Stimulated activated effector memory CD8-positive, alpha-beta T cell treated with anti-CD3 and anti-CD28 coated beads, Interleukin-12 subunit alpha, Interleukin-12 subunit beta, amount 100 ng/mL, for 72 hours (primary cell): Measurements from ENCODE around the gene ZC3H13.

Experiments
- ATAC-seq: fragments of 150-1000 bp; cut with Tn5 transposase; 2 replicates; pipeline ENCODE4 v1.10.0; 2021
- DNase-seq, 2 donors: peaks; one replicate each; pipeline ENCODE4 v3.0.0; 2021 to 2022; ENCODE audit warnings: low spot score in 2 of 2
- H3K27ac Mint-ChIP-seq: one replicate; pipeline ENCODE4 v1.8.0; 2022; ENCODE audit warnings: mild to moderate bottlenecking, mixed read lengths
- H3K36me3 Mint-ChIP-seq: one replicate; pipeline ENCODE4 v1.8.0; 2022; ENCODE audit warnings: mild to moderate bottlenecking, mixed read lengths
- H3K4me1 Mint-ChIP-seq: one replicate; pipeline ENCODE4 v1.8.0; 2022; ENCODE audit warnings: mixed read lengths
- H3K4me3 Mint-ChIP-seq: one replicate; pipeline ENCODE4 v1.8.0; 2022; ENCODE audit warnings: mild to moderate bottlenecking, mixed read lengths
- H3K9me3 Mint-ChIP-seq: one replicate; pipeline ENCODE4 v1.8.0; 2022; ENCODE audit warnings: mixed read lengths

Gene ZC3H13, protein sequence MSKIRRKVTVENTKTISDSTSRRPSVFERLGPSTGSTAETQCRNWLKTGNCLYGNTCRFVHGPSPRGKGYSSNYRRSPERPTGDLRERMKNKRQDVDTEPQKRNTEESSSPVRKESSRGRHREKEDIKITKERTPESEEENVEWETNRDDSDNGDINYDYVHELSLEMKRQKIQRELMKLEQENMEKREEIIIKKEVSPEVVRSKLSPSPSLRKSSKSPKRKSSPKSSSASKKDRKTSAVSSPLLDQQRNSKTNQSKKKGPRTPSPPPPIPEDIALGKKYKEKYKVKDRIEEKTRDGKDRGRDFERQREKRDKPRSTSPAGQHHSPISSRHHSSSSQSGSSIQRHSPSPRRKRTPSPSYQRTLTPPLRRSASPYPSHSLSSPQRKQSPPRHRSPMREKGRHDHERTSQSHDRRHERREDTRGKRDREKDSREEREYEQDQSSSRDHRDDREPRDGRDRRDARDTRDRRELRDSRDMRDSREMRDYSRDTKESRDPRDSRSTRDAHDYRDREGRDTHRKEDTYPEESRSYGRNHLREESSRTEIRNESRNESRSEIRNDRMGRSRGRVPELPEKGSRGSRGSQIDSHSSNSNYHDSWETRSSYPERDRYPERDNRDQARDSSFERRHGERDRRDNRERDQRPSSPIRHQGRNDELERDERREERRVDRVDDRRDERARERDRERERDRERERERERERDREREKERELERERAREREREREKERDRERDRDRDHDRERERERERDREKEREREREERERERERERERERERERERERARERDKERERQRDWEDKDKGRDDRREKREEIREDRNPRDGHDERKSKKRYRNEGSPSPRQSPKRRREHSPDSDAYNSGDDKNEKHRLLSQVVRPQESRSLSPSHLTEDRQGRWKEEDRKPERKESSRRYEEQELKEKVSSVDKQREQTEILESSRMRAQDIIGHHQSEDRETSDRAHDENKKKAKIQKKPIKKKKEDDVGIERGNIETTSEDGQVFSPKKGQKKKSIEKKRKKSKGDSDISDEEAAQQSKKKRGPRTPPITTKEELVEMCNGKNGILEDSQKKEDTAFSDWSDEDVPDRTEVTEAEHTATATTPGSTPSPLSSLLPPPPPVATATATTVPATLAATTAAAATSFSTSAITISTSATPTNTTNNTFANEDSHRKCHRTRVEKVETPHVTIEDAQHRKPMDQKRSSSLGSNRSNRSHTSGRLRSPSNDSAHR (N-terminal part only)

DNA sequence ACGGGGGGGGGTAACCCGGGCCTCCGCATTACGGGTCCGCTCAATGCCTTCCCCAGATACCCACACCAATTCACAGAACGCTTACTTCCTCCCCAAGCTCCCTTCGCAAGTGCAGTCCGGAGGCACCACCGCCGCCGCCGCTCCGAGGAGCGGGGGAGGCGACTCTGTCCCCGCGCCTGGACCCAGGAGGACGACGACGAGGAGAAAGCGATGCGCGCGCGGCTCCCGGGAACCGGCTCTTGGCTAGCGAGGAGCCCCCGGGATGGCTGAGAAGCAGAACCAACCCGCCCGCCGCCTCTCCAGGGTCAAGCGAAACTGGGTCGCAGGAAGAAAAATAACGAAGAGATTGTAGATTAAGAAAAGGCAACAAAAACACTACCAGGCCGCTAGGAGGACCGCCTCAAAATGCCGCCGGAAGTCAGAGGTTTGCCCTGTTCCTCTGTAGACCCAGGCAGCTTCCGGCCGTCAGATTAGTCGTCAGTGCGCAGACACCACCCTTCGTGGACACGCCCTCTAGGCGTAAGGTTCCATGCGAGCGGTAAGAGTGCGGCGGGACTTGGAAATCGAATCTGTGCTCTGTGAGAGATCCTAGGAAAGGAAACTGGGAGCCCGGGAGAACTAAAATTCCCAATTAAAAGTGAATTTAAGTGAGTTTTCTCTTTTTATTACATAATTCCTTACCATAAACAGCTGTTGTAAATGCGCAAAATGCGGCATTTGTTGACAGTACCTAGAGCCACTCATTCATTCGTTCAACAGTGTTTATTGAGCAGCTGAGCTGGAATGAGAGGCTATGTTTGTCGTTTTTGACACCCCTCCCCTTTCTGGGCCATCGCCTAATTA is at the start of gene ZC3H13:
ZC3H13 (minus strand) TSS at position 428 of the 843 bp plus-strand sequence. CDS start 7,239 bp downstream, outside the sequence.
- H3K4me3 Mint-ChIP-seq: peak within 1 kb of the TSS; percentile 94
- DNase-seq (peak; percentile 68 to 92), ATAC-seq (peak; percentile 100)
- peaks cover 18% of the 10 kb centered on the region for H3K4me1 Mint-ChIP-seq
- H3K27ac Mint-ChIP-seq: peak within 1 kb of the TSS; percentile 98
- peaks cover 11% of the 10 kb centered on the region for H3K36me3 Mint-ChIP-seq
- no peaks in the 10 kb centered on the region for H3K9me3 Mint-ChIP-seq

- no peak overlapping the region for H3K27ac Mint-ChIP-seq
- no peaks in the 10 kb centered on the region for H3K36me3 Mint-ChIP-seq
- ATAC-seq: no peak
- no peaks in the 10 kb centered on the region for H3K9me3 Mint-ChIP-seq
- H3K4me3 Mint-ChIP-seq: no peak overlapping the region
- H3K4me1 Mint-ChIP-seq: no peaks in the 10 kb centered on the region
- no peak for DNase-seq
Measured at GRCh38 chr13:46102255-46102605, 49.7 kb upstream of the ZC3H13 start.

DNA sequence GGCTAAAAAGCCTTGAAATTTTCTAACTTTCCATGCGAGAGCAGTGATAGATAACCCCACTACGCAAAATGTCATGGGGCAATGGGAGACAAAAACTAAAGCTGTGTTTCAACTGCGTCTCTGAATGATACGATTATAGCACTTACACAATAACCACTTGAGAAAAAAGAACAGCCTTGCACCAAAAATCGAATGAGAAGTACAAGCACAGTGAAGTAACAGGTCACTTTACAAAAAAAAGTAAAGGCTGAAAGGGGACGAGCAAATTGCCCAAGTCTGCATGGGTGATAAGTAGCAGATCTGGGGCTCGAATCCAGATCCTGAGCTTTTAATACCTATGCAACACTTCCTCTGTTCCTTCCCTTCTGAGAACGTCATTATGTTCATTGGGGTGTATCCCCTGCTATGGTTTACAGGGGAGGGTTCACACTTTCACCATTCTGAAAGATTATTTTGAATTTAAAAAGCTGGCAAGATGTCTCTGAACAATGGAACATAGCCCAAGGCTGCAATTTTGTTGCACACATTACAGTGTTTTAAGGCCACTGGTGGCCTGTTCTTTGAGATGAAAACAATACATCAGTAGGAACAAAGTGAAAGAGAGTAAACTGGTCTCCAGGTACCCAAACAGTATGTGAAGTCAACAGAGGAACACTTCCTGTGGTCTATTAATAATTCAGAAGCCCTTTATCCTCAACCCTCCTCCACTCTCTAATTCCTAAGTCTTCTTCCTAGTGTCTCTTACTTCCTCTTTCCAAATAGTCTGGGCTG is 49.1 kb upstream of the ZC3H13 start:
- H3K36me3 Mint-ChIP-seq: no peaks in the 10 kb centered on the region
- H3K27ac Mint-ChIP-seq: no peak overlapping the region
- DNase-seq: no peak
- no peak for ATAC-seq
- H3K4me3 Mint-ChIP-seq: no peak overlapping the region
- H3K4me1 Mint-ChIP-seq: no peaks in the 10 kb centered on the region
- H3K9me3 Mint-ChIP-seq: no peaks in the 10 kb centered on the region

DNA sequence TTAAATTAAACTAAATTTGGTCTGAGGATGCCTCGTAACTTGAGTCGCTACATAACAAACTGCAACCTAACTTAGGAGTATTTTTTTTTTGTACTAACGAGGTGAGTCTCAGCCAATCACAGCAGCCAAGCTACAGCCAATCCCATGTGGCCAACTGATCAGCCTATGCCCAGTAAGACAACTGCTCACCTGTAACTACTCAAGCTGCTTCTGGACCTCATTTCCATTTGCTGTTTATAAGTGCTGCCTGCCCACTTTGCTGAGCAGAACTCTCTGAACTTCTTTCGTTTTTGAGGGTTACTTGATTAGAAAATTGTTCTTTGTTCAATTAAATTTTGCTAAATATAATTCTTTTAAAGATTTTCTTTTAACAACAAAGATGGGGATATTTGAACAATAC is 48.5 kb upstream of the ZC3H13 start:
- ATAC-seq: no peak
- H3K27ac Mint-ChIP-seq: no peak overlapping the region
- H3K9me3 Mint-ChIP-seq: no peaks in the 10 kb centered on the region
- H3K36me3 Mint-ChIP-seq: no peaks in the 10 kb centered on the region
- no peak for DNase-seq
- H3K4me1 Mint-ChIP-seq: no peaks in the 10 kb centered on the region
- H3K4me3 Mint-ChIP-seq: no peak overlapping the region

- ATAC-seq (peak; percentile 42), DNase-seq (no peak)
- H3K4me3 Mint-ChIP-seq: no peak overlapping the region
- no peaks in the 10 kb centered on the region for H3K4me1 Mint-ChIP-seq
- no peak overlapping the region for H3K27ac Mint-ChIP-seq
- H3K36me3 Mint-ChIP-seq: no peaks in the 10 kb centered on the region
- H3K9me3 Mint-ChIP-seq: no peaks in the 10 kb centered on the region
Measured at GRCh38 chr13:46100191-46100815, 47.8 kb upstream of the ZC3H13 start.

DNA sequence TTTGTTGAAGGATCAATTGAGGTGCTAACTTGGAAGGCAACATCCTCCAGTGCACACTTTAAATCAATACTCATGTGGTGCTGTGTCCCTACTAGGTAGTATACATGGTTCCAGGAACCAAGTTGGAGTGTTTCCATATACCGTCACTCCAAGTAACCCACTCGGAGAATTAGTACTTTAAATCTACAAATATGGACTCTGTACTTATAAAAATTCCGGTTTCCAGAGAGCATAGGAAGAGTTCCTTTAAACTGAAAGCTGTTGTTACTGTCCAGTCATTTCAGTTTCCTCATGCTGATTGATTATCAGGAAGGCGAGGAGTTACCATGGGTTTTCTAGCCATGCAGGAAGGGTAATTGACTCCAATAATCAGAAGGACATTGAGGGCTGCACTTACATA is 45.1 kb upstream of the ZC3H13 start:
- Mint-ChIP-seq H3K4me1 (no peaks in the 10 kb centered on the region), H3K4me3 (no peak overlapping the region), H3K27ac (no peak overlapping the region), H3K36me3 (no peaks in the 10 kb centered on the region), H3K9me3 (no peaks in the 10 kb centered on the region)
- no peak for ATAC-seq
- DNase-seq: no peak

DNA sequence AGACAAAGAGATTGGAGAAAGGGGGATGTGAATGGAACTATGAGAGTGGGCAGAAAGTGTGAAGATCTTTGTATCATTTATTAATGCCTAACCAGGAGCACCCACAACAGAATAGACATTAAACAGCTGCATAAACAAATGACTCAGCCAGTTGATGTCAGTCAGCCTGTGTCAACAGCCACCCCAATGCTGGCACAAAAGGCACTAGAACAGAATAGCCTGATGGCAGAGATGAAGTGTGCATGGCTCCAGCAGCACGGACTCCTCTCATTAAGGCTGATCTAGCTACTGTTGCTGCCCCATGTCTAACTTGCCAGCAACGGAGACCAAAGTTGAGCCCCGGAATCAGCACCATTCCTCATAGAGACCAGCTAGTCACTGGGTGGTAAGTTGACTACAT is 44.5 kb upstream of the ZC3H13 start:
- DNase-seq: no peak
- H3K4me1 Mint-ChIP-seq: no peaks in the 10 kb centered on the region
- H3K27ac Mint-ChIP-seq: no peak overlapping the region
- no peaks in the 10 kb centered on the region for H3K36me3 Mint-ChIP-seq
- no peak overlapping the region for H3K4me3 Mint-ChIP-seq
- no peaks in the 10 kb centered on the region for H3K9me3 Mint-ChIP-seq
- ATAC-seq: no peak

DNA sequence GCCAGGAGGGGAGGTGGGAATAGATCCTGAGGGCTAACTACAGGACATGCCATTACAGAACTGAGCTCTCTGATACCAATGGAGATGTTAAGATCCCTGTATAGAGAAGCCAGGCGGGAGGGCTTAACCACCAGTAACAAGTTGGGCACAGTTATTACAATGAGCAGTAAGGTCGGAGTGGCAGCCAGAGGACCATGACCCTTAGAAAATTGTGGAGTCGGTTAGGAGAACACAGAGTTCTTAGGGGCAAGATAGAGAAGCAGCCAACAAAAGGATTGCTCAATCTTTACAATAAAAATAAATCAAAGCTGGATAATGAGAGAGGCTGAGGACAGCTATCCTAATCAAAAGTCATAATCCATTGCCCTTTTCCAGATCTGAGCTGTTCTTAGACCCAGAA is 41.9 kb upstream of the ZC3H13 start:
- H3K9me3 Mint-ChIP-seq: no peaks in the 10 kb centered on the region
- H3K4me3 Mint-ChIP-seq: no peak overlapping the region
- H3K36me3 Mint-ChIP-seq: no peaks in the 10 kb centered on the region
- no peak overlapping the region for H3K27ac Mint-ChIP-seq
- ATAC-seq (no peak), DNase-seq (no peak)
- H3K4me1 Mint-ChIP-seq: no peaks in the 10 kb centered on the region

DNA sequence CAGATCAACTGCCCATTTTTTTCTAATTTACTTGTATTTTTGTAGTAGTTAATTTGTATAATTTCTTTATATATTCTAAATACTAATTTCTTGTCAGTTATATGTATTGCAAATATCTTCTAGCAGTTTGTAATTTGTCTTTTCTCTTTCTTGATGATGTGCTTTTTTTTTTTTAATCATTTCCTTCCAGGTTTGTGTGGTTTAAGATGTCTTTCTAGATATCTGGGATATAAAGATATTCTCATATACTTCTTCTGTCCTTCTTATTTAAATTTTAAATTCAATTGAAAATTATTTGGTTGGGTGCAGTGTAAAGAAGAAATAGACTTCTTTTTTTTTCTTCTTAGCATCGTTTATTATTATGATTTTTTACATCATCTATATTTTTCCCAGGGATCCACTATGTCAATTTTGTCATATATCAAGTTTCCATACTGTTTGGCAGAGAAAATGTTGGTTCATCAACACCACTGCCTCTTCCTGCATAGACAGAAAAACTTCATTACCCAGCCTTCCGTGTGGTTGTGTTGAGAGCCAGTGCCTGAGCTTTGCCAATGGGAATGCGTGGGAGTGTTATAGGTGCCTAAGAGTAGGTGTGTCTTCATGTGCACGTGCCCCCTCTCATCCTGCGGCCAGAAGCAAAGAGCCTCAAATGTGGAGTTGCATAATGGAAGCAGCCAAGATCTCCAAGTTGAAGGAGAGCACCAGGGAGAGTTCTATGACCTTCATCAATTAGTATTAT is 36.4 kb upstream of the ZC3H13 start:
- no peak overlapping the region for H3K4me3 Mint-ChIP-seq
- H3K27ac Mint-ChIP-seq: no peak overlapping the region
- no peaks in the 10 kb centered on the region for H3K36me3 Mint-ChIP-seq
- H3K9me3 Mint-ChIP-seq: no peaks in the 10 kb centered on the region
- ATAC-seq (no peak), DNase-seq (no peak)
- H3K4me1 Mint-ChIP-seq: no peaks in the 10 kb centered on the region

DNA sequence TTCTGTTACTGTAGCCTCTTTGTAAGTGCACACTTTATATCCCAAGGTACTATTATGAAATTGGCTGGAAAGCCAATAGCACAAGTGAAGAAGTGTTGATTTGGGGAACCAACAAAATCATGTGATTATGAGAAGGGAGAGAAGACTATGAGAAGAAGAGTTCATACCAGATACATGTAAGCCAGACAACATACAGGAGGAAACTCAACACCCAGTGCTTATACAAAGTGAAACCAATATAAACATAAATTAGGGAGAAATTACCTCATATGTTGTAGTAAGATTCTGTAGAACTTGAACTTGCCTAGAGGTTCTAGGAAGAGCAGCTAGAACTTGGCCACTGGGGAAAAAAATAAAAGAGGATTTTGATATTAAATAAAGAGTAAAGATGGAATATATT is 34.9 kb upstream of the ZC3H13 start:
- DNase-seq: no peak
- no peak overlapping the region for H3K27ac Mint-ChIP-seq
- H3K36me3 Mint-ChIP-seq: no peaks in the 10 kb centered on the region
- no peaks in the 10 kb centered on the region for H3K9me3 Mint-ChIP-seq
- no peak overlapping the region for H3K4me3 Mint-ChIP-seq
- ATAC-seq: no peak
- no peaks in the 10 kb centered on the region for H3K4me1 Mint-ChIP-seq

GRCh38 chr13:46086985-46087384 is 34.4 kb upstream of the ZC3H13 start:
- DNase-seq (no peak), ATAC-seq (no peak)
- H3K27ac Mint-ChIP-seq: no peak overlapping the region
- H3K4me1 Mint-ChIP-seq: no peaks in the 10 kb centered on the region
- no peaks in the 10 kb centered on the region for H3K9me3 Mint-ChIP-seq
- no peak overlapping the region for H3K4me3 Mint-ChIP-seq
- H3K36me3 Mint-ChIP-seq: no peaks in the 10 kb centered on the region

GRCh38 chr13:46086421-46086922 is 33.9 kb upstream of the ZC3H13 start:
- Mint-ChIP-seq H3K4me1 (no peaks in the 10 kb centered on the region), H3K27ac (no peak overlapping the region), H3K9me3 (no peaks in the 10 kb centered on the region), H3K4me3 (no peak overlapping the region), H3K36me3 (no peaks in the 10 kb centered on the region)
- ATAC-seq: no peak
- DNase-seq: no peak

- Mint-ChIP-seq H3K27ac (no peak overlapping the region), H3K4me3 (no peak overlapping the region), H3K36me3 (no peaks in the 10 kb centered on the region), H3K4me1 (no peaks in the 10 kb centered on the region), H3K9me3 (no peaks in the 10 kb centered on the region)
- no peak for ATAC-seq
- no peak for DNase-seq
Measured at GRCh38 chr13:46085737-46086136, 33.2 kb upstream of the ZC3H13 start.
